ENCODE data around the gene TPST2. TPM values are rescaled to one million over a fixed set of nuclear protein-coding genes. Genes with fewer than 3 reads are reported as not detected.

The TPST2 gene
- total and polyA plus RNA-seq, 2 experiments from 2014 or later: 31.0 to 36.8 TPM

GRCh38 chr22:26587991-26588613 lies 1.8 kb downstream of the TPST2 start:
- no peaks in the 10 kb centered on the region for H3K9me3 ChIP-seq (ENCODE audit: low read depth)
- no peaks in the 10 kb centered on the region for H3K9me2 ChIP-seq (replicated peaks; ENCODE audit: insufficient read depth)
- H3K4me3 ChIP-seq: no peak overlapping the region
- WGBS (ENCODE audit: low lambda C conversion rate, missing lambda C conversion rate): 97% methylated on average over 4 of the region's 4 CpGs
- H3K4me2 ChIP-seq: no peak overlapping the region
- no peak for DNase-seq (ENCODE audit: low spot score)
- H3K4me1 ChIP-seq (ENCODE audit: insufficient read depth): peaks cover 5% of the 10 kb centered on the region
- no peaks in the 10 kb centered on the region for H3K27me3 ChIP-seq
- TF ChIP-seq, protein P1, sequence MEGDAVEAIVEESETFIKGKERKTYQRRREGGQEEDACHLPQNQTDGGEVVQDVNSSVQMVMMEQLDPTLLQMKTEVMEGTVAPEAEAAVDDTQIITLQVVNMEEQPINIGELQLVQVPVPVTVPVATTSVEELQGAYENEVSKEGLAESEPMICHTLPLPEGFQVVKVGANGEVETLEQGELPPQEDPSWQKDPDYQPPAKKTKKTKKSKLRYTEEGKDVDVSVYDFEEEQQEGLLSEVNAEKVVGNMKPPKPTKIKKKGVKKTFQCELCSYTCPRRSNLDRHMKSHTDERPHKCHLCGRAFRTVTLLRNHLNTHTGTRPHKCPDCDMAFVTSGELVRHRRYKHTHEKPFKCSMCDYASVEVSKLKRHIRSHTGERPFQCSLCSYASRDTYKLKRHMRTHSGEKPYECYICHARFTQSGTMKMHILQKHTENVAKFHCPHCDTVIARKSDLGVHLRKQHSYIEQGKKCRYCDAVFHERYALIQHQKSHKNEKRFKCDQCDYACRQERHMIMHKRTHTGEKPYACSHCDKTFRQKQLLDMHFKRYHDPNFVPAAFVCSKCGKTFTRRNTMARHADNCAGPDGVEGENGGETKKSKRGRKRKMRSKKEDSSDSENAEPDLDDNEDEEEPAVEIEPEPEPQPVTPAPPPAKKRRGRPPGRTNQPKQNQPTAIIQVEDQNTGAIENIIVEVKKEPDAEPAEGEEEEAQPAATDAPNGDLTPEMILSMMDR (IDR thresholded peaks at IDR 0.05; ENCODE audit: poor library complexity): no peak
- TF ChIP-seq EZH2phosphoT487 (IDR thresholded peaks at IDR 0.05; ENCODE audit: low read depth, severe bottlenecking, unreplicated experiment) (no peak), EZH2 (IDR thresholded peaks at IDR 0.05; ENCODE audit: borderline replicate concordance) (no peak)
- H4K20me1 ChIP-seq (ENCODE audit: insufficient read depth, poor library complexity, severe bottlenecking): no peaks in the 10 kb centered on the region
- H2AFZ ChIP-seq: no peak overlapping the region
- H3K36me3 ChIP-seq (replicated peaks; ENCODE audit: insufficient read depth, low read depth): no peaks in the 10 kb centered on the region
- no peak overlapping the region for H3K27ac ChIP-seq
- peaks cover 25% of the 10 kb centered on the region for H3K79me2 ChIP-seq

DNA sequence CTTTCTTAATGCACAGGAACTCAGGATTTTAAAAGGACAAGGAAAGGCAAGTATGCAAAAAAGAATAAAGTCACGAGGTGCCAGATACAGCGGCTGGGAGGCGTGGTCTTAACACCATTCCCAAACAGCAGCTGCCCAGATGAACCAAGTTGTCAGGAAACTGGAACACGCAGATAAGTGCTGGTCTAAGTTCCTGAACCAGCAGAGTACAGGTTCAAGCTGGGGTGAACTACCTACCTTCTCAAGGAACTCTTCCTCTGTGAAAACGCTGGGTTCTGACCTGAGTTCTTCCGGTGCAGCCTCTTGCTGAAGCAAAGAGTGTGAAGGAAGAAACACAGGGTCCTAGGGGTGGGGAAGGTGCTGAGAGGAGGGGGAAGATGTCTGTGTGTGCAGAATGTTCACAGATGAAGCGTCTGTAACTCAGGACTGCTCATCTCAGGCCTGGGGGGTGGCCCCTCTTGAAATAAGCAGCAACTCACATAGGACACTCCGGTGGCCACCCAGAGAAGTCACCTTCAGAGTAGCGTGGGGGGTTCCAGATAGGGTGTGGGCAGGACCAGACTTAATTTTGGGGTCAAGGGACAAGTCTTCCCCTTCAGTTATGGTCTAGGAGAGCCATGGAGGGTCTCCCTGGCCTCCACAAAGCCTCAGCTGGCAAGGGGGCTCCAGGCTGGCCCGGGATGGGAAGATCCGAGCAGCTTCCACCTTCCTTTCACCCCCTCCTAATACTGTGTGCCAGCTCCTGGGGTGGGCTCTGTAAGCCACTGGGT lies 3.2 kb downstream of the TPST2 start:
- no peak overlapping the region for H3K4me2 ChIP-seq

DNA sequence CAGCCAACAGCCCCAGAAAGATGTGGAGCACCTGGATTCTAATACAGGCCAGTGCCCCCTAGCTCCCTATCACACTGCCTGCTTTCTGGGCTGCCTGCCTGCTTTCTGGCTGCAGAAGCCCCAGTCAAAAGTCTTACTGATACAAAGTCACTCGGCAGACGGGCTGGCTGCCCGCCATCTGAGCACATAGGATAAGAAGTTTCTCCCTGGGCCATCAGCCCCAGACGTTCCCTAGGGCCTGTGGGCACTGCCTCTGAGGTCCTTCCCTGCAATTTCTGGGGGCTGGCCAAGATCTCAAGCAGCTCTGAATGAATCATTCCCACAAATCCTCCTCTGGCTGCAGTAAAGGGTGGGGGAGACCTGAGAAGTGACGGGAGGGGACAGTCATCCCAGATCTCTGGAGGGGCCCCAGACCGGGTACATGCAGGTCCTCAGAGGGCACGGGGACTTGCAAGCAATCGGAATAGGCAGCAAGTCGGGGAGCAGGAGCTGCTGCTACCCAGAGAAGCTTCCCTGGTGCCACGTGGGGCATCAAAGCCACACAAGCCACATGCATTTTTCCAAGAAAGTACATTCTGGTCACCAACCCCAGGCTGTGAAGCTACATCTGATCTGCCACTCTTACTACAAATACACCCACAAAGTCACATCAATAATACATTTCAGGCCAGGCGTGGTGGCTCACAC lies 4.7 kb downstream of the TPST2 start:
- 69% methylated on average over 11 of the region's 11 CpGs for WGBS (ENCODE audit: low lambda C conversion rate, missing lambda C conversion rate)
- Histone ChIP-seq H3K4me1 (ENCODE audit: insufficient read depth) (peaks cover 5% of the 10 kb centered on the region), H3K4me2 (peak overlapping the region; percentile 0), H4K20me1 (ENCODE audit: insufficient read depth, poor library complexity, severe bottlenecking) (no peaks in the 10 kb centered on the region), H3K9me2 (replicated peaks; ENCODE audit: insufficient read depth) (no peaks in the 10 kb centered on the region), H2AFZ (no peak overlapping the region), H3K4me3 (no peak overlapping the region), H3K27ac (no peak overlapping the region), H3K27me3 (no peaks in the 10 kb centered on the region), H3K9me3 (ENCODE audit: low read depth) (no peaks in the 10 kb centered on the region), H3K79me2 (peaks cover 37% of the 10 kb centered on the region), H3K36me3 (replicated peaks; ENCODE audit: insufficient read depth, low read depth) (no peaks in the 10 kb centered on the region)
- peak; percentile 62 for DNase-seq (ENCODE audit: low spot score)
- no peak for TF ChIP-seq EZH2 (IDR thresholded peaks at IDR 0.05; ENCODE audit: borderline replicate concordance)
- no peak for TF ChIP-seq EZH2phosphoT487 (IDR thresholded peaks at IDR 0.05; ENCODE audit: low read depth, severe bottlenecking, unreplicated experiment)
- TF ChIP-seq, protein P1 (IDR thresholded peaks at IDR 0.05; ENCODE audit: poor library complexity): no peak

More for the DNA sequence above, 3.2 kb downstream of the TPST2 start:
- 85% methylated on average over 11 of the region's 11 CpGs for WGBS (ENCODE audit: low lambda C conversion rate, missing lambda C conversion rate)
- Histone ChIP-seq H3K27ac (no peak overlapping the region), H4K20me1 (ENCODE audit: insufficient read depth, poor library complexity, severe bottlenecking) (no peaks in the 10 kb centered on the region), H2AFZ (no peak overlapping the region), H3K4me1 (ENCODE audit: insufficient read depth) (peaks cover 5% of the 10 kb centered on the region), H3K36me3 (replicated peaks; ENCODE audit: insufficient read depth, low read depth) (no peaks in the 10 kb centered on the region), H3K27me3 (no peaks in the 10 kb centered on the region), H3K9me2 (replicated peaks; ENCODE audit: insufficient read depth) (no peaks in the 10 kb centered on the region), H3K79me2 (peaks cover 29% of the 10 kb centered on the region), H3K9me3 (ENCODE audit: low read depth) (no peaks in the 10 kb centered on the region), H3K4me3 (no peak overlapping the region)
- TF ChIP-seq, protein P1 (IDR thresholded peaks at IDR 0.05; ENCODE audit: poor library complexity): no peak
- DNase-seq (ENCODE audit: low spot score): no peak

All from hepatocyte (in vitro differentiated cells).